Stomach (tissue), 9 donors: ENCODE measurements around the gene NDUFS1. TPM values are rescaled to one million over a fixed set of nuclear protein-coding genes. Genes with fewer than 3 reads are reported as not detected.
"Not testable (repeated sequence)": the region's sequence is repeated elsewhere in the genome, so short reads cannot be mapped to it uniquely, and the experiment has no call there.

Experiments used
- DNase-seq, 2 donors: peaks; one replicate each; pipeline versions ENCODE4 v3.0.0 to v3.0.0-alpha.2; 2013 to 2019
- H3K27ac ChIP-seq, 5 donors: fragments of 200-600 bp in 4 of 5; sonication (generic) in 4 of 5; one replicate each; pipeline ENCODE4 v1.5.1; 2013 to 2019; ENCODE audit warnings: mild to moderate bottlenecking in 1 of 5, moderate library complexity in 1 of 5
- H3K27me3 ChIP-seq, 3 donors: fragments of 200-600 bp; sonication (generic); one replicate each; pipeline ENCODE4 v1.5.1; 2017 to 2019; ENCODE audit warnings: mixed run types in 1 of 3
- H3K36me3 ChIP-seq, 4 donors: fragments of 200-600 bp; sonication (generic); 1 replicate in 3 of 4; 2 replicates in 1 of 4; pipeline ENCODE4 v1.5.1; 2016 to 2019
- H3K4me1 ChIP-seq, 4 donors: fragments of 200-600 bp; sonication (generic); one replicate each; pipeline ENCODE4 v1.5.1; 2016 to 2019
- H3K4me3 ChIP-seq, 4 donors: fragments of 200-600 bp; sonication (generic) in 3 of 4; one replicate each; pipeline ENCODE4 v1.5.1; 2016 to 2019; ENCODE audit warnings: mild to moderate bottlenecking in 1 of 4
- H3K9me3 ChIP-seq, 4 donors: fragments of 200-600 bp; sonication (generic); one replicate each; pipeline ENCODE4 v1.5.1; 2016 to 2019
- CTCF ChIP-seq, 7 experiments: fragments of 450-650 bp in 4 of 7; fragments of 200-600 bp in 3 of 7; sonication (generic) in 3 of 7; IDR thresholded peaks; one replicate each; pipeline ENCODE4 v1.5.1; 2016 to 2019; ENCODE audit warnings: antibody characterized with exemption in 7 of 7, control low read depth in 2 of 7, mild to moderate bottlenecking in 1 of 7
- EP300 ChIP-seq: sonication (generic); formaldehyde crosslinking; IDR thresholded peaks from one replicate; pipeline ENCODE4 v1.6.1; 2017; ENCODE audit warnings: antibody characterized with exemption
- POLR2A ChIP-seq, 4 donors: fragments of 450-650 bp; IDR thresholded peaks; one replicate each; pipeline ENCODE4 v1.6.1; 2016; ENCODE audit warnings: antibody characterized with exemption in 4 of 4, control low read depth in 2 of 4, mild to moderate bottlenecking in 1 of 4, moderate library complexity in 1 of 4
- POLR2AphosphoS5 ChIP-seq, 3 donors: sonication (generic); formaldehyde crosslinking; IDR thresholded peaks; one replicate each; pipeline ENCODE4 v1.6.1; 2016; ENCODE audit warnings: antibody characterized with exemption in 3 of 3
- WGBS, 5 donors: extraction: QIAGEN DNeasy Blood & Tissue Kit in 3 of 5; methylation state at CpG; one replicate each; pipeline versions ENCODE4 v1.1.5 to v1.1.7; 2013 to 2018; 5-methylcytosine and 5-hydroxymethylcytosine counted together
- intact Hi-C: fragments of 100-400 bp; cut with DNase I; formaldehyde crosslinking; loops from one replicate; pipeline ENCODE4 v1.15.1; 2023; ENCODE audit warnings: low total_unique reads
- polyA plus RNA-seq, 3 donors: library from polyadenylated mRNA; stranded (reverse); fragments of 200-250 nt; gene quantifications; one replicate each; pipeline ENCODE4 v1.2.3, GENCODE V29; 2013
- total RNA-seq, 5 donors: library from RNA; depleted of rRNA; stranded (reverse); fragments of >200 nt; gene quantifications; one replicate each; pipeline versions ENCODE4 v1.1.0 to v1.2.3, GENCODE V29; 2014 to 2016
- donor health status: healthy with polysubstance abuse.
- donor health status: Bipolar disorder and iron deficiency.
- donor health status: healthy.

Gene NDUFS1
- total and polyA plus RNA-seq, 8 donors = 9.8 to 143 (median 37.6) TPM

- peaks cover 9 to 72% (median 49%) of the 10 kb centered on the region in 4 donors for H3K4me1 ChIP-seq
- H3K9me3 ChIP-seq = no peaks in the 10 kb centered on the region
- intact Hi-C loops = no loop called here
- no peaks in the 10 kb centered on the region for H3K27me3 ChIP-seq
- TF ChIP-seq EP300 (no peak), CTCF (IDR thresholded peaks at IDR 0.05) (no peak), POLR2AphosphoS5 (IDR thresholded peaks at IDR 0.05) (no peak), POLR2A (IDR thresholded peaks at IDR 0.05) (no peak)
- 54 to 71% (median 60%) methylated on average over 9 of the region's 9 CpGs for WGBS, 5 donors
- H3K27ac ChIP-seq = peak overlapping the region in 1 of 5 donors; percentile 10
- H3K36me3 ChIP-seq = no peaks in the 10 kb centered on the region
- no peak overlapping the region for H3K4me3 ChIP-seq
- no peak for DNase-seq
Measured at GRCh38 chr2:206079699-206080465, 79.4 kb downstream of the NDUFS1 start.

GRCh38 chr2:206077879-206078278 lies 81.4 kb downstream of the NDUFS1 start:
- H3K27ac ChIP-seq, intact Hi-C loops, H3K4me3 ChIP-seq, H3K27me3 ChIP-seq, DNase-seq, H3K36me3 ChIP-seq, H3K9me3 ChIP-seq: not testable (repeated sequence)
- 72 to 82% (median 78%) methylated on average over 5 of the region's 5 CpGs for WGBS, 5 donors
- peaks cover under 1 to 69% (median 37%) of the 10 kb centered on the region in 4 donors for H3K4me1 ChIP-seq

- peaks cover 0 to 7% (median 3%) of the 10 kb centered on the region in 4 donors for H3K36me3 ChIP-seq
- no peaks in the 10 kb centered on the region for H3K27me3 ChIP-seq
- H3K4me3 ChIP-seq = no peak overlapping the region
- no peaks in the 10 kb centered on the region for H3K9me3 ChIP-seq
- TF ChIP-seq POLR2AphosphoS5 (IDR thresholded peaks at IDR 0.05) = no peak
- TF ChIP-seq EP300 = no peak
- no peak for TF ChIP-seq POLR2A (IDR thresholded peaks at IDR 0.05)
- peaks cover 0 to 62% (median 31%) of the 10 kb centered on the region in 4 donors for H3K4me1 ChIP-seq
- no peak for DNase-seq
- H3K27ac ChIP-seq = no peak overlapping the region
- intact Hi-C loops = no loop called here
- 90 to 100% (median 93%) methylated on average over 1 of the region's 1 CpG for WGBS, 5 donors
Measured at GRCh38 chr2:206075113-206075512, 84.1 kb downstream of the NDUFS1 start.

- Histone ChIP-seq H3K9me3 (no peaks in the 10 kb centered on the region), H3K4me3 (no peak overlapping the region), H3K4me1 (peaks cover 0 to 29% (median 9%) of the 10 kb centered on the region in 4 donors), H3K36me3 (peaks cover 0 to 7% (median 3%) of the 10 kb centered on the region in 4 donors), H3K27me3 (no peaks in the 10 kb centered on the region), H3K27ac (no peak overlapping the region)
- 66 to 90% (median 67%) methylated on average over 1 of the region's 1 CpG for WGBS, 5 donors
- TF ChIP-seq POLR2A (IDR thresholded peaks at IDR 0.05) = no peak
- no peak for TF ChIP-seq CTCF (IDR thresholded peaks at IDR 0.05)
- no peak for TF ChIP-seq EP300
- TF ChIP-seq POLR2AphosphoS5 (IDR thresholded peaks at IDR 0.05) = no peak
- intact Hi-C loops = no loop called here
- peak in 1 of 2 donors; percentile 18 for DNase-seq
Measured at GRCh38 chr2:206071807-206072206, 87.4 kb downstream of the NDUFS1 start.

- Histone ChIP-seq H3K27me3 (no peaks in the 10 kb centered on the region), H3K36me3 (peaks cover 0 to 7% (median 3%) of the 10 kb centered on the region in 4 donors), H3K4me1 (peaks cover 0 to 21% (median 4%) of the 10 kb centered on the region in 4 donors), H3K4me3 (no peak overlapping the region), H3K9me3 (no peaks in the 10 kb centered on the region), H3K27ac (no peak overlapping the region)
- 76 to 89% (median 80%) methylated on average over 2 of the region's 2 CpGs for WGBS, 5 donors
- DNase-seq = no peak
- no peak for TF ChIP-seq POLR2A (IDR thresholded peaks at IDR 0.05)
- no peak for TF ChIP-seq POLR2AphosphoS5 (IDR thresholded peaks at IDR 0.05)
- TF ChIP-seq CTCF (IDR thresholded peaks at IDR 0.05) = no peak
- intact Hi-C loops = no loop called here
Measured at GRCh38 chr2:206069417-206069816, 89.8 kb downstream of the NDUFS1 start.
